Activated CD8-positive, alpha-beta memory T cell treated with anti-CD3 and anti-CD28 coated beads, Interleukin-2, amount 50 U/mL, for 1 hour (primary cell): ENCODE data around the gene STRIP2.
"Not testable (repeated sequence)": the region's sequence is repeated elsewhere in the genome, so short reads cannot be mapped to it uniquely, and the experiment has no call there.

ENCODE experiments used
- DNase-seq: peaks from one replicate; pipeline ENCODE4 v3.0.0-alpha.2; 2020; ENCODE audit errors: extremely low read depth

Gene STRIP2

DNA sequence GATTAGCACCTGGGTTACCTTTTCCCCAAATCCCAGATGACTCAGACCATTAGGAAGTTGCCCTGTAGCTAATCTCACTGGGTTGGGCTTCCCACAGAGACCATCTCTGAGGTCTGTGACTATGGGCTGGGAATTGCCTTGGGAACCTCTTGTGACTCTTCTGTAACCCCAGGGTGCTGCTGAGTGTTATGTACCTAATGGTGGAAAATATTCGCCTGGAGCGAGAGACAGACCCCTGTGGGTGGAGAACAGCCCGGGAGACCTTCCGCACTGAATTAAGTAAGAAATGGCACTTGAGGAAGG, 20.0 kb downstream of the STRIP2 start:
- DNase-seq: no peak

DNA sequence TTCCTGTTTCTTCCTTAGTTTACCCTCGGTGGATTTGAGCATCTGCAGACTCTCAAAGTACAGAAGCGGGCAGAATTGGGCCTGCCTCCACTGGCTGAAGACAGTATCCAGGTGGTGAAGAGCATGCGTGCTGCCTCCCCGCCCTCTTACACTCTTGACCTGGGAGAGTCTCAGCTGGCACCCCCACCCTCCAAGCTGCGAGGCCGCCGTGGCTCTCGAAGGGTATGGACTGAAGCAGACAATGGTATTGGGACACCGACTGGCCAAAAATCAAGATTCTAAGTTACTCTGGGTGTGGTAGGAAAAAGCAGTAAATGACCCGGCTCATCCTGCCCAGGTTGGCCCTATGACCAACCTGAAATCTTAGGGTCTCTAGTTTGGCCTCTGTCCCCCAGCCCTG, 22.2 kb downstream of the STRIP2 start:
- no peak for DNase-seq

DNA sequence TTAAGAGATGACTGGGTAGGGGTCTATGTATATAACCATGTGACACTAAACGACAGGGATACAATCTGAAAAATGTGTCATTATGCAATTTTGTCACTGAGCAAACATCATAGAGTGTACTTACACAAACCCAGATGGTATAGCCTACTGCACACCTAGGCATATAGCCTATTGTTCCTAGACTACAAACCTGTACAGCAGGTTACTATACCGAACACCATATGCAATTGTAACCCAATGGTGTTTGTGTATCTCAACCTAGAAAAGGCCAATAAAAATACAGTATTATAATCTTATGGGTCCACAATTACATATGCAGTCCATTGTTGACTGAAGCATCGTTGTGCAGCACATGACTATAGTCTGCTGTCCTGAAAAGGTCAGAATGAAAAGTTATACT, 22.9 kb downstream of the STRIP2 start:
- no peak for DNase-seq

DNA sequence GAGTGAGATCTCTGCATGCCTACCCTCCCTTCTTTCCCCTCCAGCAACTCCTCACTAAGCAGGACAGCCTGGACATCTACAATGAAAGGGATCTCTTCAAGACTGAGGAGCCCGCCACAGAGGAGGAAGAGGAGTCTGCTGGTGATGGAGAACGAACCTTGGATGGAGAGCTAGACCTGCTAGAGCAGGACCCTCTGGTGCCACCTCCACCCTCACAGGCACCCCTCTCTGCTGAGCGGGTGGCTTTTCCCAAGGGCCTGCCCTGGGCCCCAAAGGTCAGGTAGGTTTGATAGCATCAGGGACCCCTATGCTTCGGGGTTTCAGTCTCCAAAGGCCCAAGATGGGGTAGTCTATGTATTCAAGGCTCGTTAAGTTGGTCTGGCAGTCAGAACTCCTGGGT, 23.9 kb downstream of the STRIP2 start:
- DNase-seq: no peak

DNA sequence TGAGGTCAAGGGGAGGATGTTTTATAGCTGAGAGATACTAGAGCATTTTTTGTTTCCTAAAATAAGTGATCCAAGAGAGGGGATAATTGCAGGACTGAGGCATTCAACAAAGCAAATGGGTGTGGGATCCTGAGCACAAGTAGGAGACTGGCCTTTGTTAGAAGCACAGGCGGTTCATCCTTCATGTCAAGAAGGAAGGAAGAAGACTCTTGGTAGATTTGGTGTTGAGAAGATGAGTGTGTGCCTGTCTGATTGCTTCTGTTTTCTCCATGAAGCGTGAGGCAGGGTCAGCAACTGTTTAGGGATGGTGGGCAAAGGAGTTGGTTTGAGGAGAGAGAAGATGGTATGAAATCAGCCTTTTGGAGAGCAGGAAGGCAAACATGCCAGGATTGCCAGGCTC, 27.6 kb downstream of the STRIP2 start:
- DNase-seq: no peak

DNA sequence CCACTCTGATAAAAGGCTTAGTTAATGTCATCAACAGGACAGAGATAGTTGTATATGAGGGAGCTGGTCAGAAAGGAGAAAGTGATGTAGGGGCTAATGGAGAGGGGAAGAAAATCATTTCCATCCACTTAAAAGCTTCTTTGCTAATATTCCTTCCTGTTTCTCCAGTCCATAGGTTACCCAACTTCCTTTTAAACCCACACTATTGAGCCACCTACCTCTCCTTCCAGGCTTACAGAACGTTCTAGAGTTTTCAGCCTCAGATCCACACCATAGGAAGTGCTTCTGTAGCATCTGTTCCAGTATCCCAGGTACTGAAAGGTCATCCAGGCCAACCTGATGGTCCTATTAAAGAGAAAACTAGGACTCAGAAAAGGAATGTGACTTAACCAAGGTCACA, 28.2 kb downstream of the STRIP2 start:
- no peak for DNase-seq

DNA sequence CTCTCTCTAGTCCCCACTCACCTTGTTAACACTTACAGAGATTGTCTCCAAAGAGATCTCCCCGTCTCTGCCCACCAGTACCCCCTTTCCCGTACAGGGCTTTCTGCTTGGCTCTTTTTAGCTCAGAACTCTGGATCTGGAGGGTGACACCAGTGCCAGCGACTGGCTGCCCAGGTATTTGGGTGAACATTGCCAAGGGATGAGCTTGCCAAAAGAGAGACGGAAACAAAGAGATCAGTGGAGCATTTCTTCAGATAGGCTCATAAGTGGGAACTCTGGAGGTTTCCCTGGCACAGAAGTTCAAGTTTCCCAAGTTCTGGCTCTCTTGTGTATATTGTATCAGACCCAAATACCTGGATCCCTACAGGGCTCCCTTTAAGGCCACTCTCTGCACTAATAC, 30.0 kb downstream of the STRIP2 start:
- no peak for DNase-seq

DNA sequence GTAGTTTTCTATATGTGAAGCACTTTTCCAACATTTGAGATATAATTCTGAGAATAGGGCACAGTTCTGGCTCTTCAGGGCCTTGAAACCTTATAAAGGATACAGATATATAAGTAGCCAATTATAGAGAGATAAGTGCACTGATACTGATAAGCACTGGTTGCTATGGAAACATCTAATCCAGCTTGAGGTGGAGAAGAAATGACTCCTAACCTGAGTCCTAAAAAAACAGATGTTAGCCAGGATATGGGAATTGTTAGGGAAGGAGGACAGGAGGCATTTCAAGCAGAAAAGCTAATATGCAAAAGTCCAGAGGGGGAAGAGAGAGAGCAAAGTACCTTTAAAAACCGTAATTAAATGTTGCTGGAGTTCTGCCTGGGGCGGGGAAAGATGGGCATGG, 30.8 kb downstream of the STRIP2 start:
- DNase-seq: no peak

DNA sequence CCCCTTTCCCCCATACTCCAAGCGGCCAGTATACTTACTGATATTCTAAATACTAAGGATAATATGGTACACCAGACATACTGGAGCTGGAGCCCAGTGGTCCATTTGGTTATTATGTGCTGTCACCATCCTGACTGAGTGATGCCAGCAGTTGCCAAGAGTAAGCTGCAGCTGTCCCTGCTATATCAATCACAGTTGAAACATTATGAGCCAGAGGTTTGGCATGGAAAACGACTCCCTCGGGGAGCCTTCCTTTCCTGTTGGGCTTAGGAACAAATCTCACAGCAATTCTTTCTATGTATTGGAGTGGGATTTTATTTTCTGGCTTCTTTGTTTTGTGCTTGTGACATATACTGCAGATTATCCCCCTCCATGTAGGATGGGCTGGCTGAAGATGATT, 32.6 kb downstream of the STRIP2 start:
- no peak for DNase-seq

DNA sequence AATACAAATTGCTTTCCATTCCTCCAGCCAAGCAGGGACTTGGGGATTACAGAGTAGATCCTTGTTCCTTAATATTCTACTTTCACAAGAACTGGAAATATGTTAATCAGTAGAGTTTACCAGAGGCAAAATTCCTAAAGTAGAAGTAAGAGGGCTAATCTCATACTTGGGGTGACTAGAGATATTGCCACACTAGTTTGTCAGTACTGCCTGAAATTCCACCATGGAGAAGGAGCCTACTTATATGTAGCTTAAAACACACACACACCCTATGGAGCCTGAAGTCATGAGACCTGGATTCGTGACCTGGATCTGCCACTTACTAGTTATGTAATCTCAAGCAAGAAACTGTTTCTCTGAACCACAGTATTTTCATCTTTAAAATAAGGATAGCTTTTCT, 33.9 kb downstream of the STRIP2 start:
- DNase-seq: no peak

DNA sequence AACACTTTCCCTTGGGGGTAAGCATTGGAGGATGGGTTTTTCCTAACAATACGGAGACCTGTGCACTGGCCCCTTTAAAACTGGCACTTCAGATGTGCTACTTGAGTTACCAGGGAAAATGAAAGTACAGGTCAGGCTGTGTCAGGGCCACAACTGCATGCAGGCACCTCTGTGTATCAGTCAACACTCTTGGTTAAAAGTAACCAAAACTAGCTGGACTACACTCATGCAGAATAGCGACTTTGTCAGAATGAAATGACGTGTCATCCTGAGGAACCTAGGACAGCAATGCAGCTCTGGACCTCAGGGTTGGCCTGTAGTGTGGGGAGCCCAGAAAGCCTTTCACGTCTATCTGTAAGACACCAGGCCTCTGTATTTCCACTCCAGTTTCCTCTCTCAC, 34.3 kb downstream of the STRIP2 start:
- no peak for DNase-seq

DNA sequence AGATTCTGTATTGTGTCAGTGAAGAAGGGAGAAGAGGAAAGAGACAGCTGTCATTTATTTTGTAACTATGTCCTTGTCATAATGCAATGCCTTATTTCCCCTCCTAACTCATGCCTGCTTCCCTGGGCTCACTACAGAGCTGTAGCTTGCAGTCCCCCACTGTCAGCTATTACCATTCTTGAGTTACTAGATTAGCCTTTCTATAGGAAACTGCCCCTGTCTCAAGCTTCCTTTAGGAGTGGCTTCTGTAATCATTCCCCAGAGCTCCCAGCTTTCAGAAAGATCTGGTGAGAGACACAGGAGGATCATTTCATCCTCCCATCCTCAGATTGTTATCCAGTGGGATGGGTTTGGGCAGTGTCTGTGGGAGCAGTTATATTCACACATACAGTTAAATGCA, 35.7 kb downstream of the STRIP2 start:
- no peak for DNase-seq

DNA sequence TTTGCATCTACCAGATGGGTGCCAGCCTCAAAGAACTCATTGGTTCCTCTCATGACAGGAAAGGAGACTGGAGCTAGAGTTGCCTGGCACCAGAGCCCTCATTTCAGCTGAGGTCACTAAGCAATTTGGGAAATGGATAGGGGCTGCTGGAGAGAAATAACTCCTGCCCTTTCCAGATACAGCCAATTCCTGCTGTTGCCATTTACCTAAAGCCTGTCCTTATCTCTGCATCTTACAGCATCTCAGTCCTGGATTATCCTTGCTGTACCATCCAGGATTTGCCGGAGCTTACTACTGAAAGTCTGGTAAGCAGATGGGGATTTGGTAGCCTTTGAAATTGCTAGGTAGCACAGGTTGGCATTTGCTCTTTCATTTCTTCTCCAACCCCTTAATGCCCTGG, 36.2 kb downstream of the STRIP2 start:
- no peak for DNase-seq

DNA sequence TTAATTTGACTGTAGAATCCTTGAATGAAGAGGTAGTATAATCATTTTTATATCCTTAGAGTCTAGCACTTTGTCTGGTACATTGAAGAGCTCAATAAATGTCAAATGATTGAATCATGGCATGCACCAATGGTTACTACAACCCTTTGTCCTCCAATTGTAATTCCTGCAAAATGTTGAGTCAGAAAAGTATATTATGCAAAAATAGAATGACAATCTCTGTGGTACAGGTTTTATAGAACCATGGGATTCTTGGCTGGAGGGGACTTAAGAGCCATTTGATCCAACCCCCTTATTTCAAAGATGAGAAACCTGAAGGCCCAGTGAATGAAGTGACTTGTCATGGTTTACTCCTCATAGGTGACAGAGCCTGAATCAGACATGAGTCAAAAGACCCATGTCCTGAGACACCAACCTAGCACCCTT, 37.2 kb downstream of the STRIP2 start:
- no peak for DNase-seq

DNA sequence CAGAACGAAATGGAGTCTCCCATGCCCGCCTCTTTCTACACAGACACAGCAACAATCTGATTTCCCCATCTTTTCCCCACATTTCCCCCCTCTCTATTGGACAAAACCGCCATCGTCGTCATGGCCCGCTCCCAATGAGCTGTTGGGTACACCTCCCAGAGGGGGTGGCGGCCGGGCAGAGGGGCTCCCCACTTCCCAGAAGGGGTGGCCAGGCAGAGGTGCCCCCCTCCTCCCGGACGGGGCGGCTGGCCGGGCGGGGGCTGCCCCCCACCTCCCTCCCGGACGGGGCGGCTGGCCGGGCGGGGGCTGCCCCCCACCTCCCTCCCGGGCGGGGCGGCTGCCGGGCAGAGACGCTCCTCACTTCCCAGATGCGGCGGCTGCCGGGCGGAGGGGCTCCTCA, 41.7 kb downstream of the STRIP2 start:
- DNase-seq: not testable (repeated sequence)

DNA sequence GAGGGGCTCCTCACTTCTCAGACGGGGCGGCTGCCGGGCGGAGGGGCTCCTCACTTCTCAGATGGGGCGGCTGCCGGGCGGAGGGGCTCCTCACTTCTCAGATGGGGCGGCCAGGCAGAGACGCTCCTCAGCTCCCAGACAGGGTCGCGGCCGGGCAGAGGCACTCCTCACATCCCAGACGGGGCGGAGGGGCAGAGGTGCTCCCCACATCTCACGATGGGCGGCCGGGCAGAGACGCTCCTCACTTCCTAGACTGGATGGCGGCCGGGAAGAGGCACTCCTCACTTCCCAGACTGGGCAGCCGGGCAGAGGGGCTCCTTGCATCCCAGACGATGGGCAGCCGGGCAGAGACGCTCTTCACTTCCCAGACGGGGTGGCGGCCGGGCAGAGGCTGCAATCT, 42.2 kb downstream of the STRIP2 start:
- DNase-seq: not testable (repeated sequence)

DNA sequence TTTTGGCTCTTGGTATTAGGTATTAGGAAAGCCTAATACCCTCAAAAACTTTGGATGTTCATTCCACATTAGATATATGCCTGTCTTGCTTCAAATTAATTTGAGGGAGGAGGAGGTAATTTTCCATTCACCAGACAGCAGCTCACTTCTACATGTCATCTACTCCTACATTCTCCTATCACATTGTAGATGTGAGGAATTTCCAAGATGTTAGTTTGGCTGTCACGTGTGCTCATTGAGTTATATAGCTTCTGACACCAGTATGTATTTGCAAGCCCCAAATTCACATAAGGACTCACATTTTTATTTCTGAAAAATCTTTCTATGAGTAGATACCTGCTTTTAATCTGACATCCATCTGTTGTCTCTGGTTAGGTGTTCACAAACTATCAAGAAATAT, 45.6 kb downstream of the STRIP2 start:
- no peak for DNase-seq

DNA sequence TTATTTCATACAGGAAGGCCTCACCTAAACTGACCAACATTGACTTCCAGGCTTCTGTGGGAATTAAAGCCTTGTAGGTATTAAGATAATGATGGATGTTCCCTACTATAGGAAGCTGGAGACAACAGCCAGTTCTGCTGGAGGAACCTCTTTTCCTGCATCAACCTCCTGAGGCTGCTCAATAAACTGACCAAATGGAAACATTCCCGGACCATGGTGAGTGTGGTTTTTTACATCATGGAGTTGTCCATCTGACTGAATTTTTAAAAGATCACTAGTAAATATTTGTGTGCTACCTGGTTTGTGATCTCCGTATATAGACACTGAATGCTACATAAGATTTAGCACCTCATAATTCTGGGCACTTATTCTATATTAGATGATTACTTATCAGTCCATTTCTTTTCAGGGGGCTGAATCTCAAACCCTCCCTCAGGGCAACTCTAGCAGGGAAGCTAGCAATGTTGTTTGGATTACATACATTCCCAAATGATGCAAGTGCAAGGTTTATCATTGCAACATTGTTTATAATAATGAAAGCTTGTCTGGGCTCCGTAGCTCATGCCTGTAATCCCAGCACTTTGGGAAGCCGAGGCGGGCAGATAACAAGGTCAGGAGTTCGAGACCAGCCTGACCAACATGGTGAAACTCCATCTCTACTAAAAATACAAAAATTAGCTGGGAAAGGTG, 46.6 kb downstream of the STRIP2 start:
- DNase-seq: no peak

DNA sequence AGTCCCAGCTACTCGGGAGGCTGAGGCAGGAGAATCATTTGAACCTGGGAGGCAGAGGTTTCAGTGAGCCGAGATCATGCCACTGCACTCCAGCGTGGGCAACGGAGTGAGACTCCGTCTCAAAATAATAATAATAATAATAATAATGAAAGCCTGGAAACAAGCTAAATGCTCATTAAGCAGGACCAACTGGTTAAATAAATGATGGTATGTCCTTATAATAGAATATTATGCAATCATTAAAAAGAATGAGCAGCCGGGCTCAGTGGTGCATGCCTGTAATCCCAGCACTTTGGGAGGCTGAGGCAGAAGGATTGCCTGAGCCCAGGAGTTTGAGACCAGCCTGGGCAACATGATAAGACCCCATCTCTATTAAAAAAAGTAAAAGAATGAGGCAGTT, 47.1 kb downstream of the STRIP2 start:
- not testable (repeated sequence) for DNase-seq

DNA sequence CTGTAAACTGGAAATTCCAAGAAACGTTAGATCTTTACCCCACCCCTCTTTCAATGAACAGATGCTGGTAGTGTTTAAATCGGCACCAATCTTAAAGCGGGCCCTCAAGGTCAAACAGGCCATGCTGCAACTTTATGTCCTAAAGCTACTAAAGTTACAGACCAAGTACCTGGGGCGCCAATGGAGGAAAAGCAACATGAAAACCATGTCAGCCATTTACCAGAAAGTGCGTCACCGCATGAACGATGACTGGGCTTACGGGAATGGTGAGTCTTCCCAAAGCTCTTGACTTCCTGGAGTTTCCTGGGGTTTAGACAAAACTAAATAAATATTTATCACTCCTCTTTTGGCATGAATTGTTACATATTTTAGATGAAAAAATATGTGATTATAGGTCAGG, 48.5 kb downstream of the STRIP2 start:
- no peak for DNase-seq

DNA sequence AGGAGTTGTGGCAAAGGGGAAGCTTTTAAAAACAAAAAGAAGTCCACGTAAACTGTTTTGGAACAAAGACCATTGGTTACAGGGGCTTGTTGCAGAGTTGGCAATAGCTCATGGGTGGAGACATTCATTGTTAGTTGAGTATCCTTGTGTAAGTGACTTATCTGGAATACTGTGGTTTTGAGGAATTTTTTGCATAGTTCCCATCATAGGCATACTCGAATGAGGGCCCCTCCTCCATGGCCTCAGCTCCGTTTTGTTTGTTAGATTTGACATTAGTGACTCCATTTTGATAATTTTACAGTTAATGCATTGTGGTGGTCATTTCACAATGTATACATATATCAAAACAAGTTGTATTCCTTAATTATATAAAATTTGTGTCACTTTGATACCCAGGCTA, 55.3 kb downstream of the STRIP2 start:
- no peak for DNase-seq

DNA sequence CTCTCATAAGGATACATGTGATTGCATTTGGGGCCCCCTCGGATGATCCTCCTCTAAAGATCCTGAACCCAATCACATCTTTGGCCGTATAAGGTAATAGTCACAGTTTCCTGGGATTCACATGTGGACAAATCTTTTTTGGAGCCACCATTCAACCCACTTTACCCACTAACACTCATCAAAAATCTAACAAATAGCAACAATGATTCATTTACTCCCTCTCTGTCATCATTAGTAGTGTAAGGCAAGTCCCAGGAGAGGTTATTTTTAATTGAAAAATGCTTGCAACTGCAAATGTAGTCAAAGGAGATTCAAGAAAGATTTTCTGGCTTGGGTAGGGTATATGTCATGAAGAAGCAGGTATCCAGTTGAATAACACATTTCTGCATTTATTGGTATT, 58.2 kb downstream of the STRIP2 start:
- DNase-seq: no peak

DNA sequence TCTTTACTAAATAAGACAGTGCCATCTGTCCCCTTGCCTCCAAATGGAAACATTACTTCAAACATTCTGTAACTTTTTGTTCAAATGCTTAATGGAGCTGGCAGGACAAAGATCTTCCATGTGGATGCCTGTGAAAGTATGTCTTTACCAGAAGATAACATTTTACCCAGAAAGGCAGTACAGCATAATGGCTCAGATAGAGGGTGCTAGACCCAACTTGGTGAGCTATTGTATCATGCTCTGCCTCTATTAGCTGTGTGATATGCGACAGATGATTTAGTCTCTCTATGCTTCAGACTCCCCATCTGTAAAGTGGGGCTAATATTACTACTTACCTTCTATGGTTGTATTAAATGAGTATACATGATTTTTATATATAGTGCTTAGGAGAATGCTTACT, 59.3 kb downstream of the STRIP2 start:
- no peak for DNase-seq

DNA sequence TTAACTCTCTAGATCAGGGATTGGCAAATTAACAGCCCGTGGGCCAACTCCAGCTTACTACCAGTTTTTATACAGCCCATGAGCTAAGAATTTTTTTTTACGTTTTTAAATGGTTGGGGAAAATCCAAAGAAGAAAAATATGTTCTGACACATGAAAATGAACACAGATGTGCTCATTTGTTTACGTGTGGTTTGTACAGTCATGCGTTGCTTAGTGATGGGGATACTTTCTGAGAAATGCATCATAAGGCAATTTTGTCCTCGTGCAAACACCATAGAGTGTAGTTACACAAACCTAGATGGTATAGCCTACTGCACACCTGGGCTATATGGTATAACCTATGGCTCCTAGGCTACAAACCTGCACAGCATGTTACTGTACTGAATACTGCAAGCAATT, 59.8 kb downstream of the STRIP2 start:
- no peak for DNase-seq

DNA sequence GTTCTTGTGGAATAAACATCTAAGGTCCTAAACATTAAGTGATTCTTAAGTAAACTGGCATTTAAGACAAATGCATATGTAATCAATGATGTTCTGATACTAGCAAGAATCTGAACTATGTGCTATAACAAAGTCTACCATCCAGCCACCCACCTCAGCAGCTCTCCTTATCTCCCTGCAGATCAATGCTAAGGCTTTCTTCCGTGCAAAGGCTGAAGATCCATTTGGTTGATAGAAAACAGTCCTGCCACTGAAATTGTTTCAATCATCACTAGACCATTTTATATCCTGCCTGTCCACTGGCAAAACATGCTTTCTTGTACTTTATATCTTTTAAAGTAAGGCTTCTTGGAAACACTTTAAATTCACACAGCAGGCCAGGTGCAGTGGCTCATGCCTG, 61.8 kb downstream of the STRIP2 start:
- DNase-seq: no peak
